ENCODE measurements around the gene MRPL22.

Gene MRPL22

GRCh38 chr5:155008669-155009068, 67.8 kb downstream of the MRPL22 start:
- no peak overlapping the region for H3K9ac ChIP-seq (ENCODE audit: insufficient read length)
- no peaks in the 10 kb centered on the region for H3K9me3 ChIP-seq (ENCODE audit: low read depth, low read length)

GRCh38 chr5:155010881-155011280, 70.0 kb downstream of the MRPL22 start:
- H3K9me3 ChIP-seq (ENCODE audit: low read depth, low read length) = no peaks in the 10 kb centered on the region
- no peak for TF ChIP-seq FOXP2 (optimal IDR thresholded peaks at IDR 0.05; ENCODE audit: control extremely low read depth, extremely low read length, insufficient read depth)
- TF ChIP-seq EZH2 (IDR thresholded peaks at IDR 0.05) = no peak
- no peak for TF ChIP-seq POLR2AphosphoS5 (IDR thresholded peaks at IDR 0.05; ENCODE audit: borderline replicate concordance, low read depth, low read length)
- no peak overlapping the region for H3K9ac ChIP-seq (ENCODE audit: insufficient read length)
- no peak overlapping the region for H3K27ac ChIP-seq
- no peaks in the 10 kb centered on the region for H3K36me3 ChIP-seq (ENCODE audit: insufficient read depth, low read length)
- no peak overlapping the region for H3K4me3 ChIP-seq
- DNase-seq (ENCODE audit: low read depth, low spot score) = no peak

More at GRCh38 chr5:155008669-155009068, 67.8 kb downstream of the MRPL22 start:
- TF ChIP-seq FOXP2 (optimal IDR thresholded peaks at IDR 0.05; ENCODE audit: control extremely low read depth, extremely low read length, insufficient read depth) = no peak
- no peak for TF ChIP-seq EZH2 (IDR thresholded peaks at IDR 0.05)
- TF ChIP-seq POLR2AphosphoS5 (IDR thresholded peaks at IDR 0.05; ENCODE audit: borderline replicate concordance, low read depth, low read length) = no peak
- Histone ChIP-seq H3K36me3 (ENCODE audit: insufficient read depth, low read length) (no peaks in the 10 kb centered on the region), H3K4me3 (no peak overlapping the region), H3K27ac (no peak overlapping the region)
- no peak for DNase-seq (ENCODE audit: low read depth, low spot score)

GRCh38 chr5:155013526-155013925, 72.7 kb downstream of the MRPL22 start, which contains the start of gene KIF4B:
Gene KIF4B (plus strand): TSS chr5:155013755. CDS start chr5:155013860, 105 bp downstream.
- no peaks in the 10 kb centered on the region for H3K36me3 ChIP-seq (ENCODE audit: insufficient read depth, low read length)
- DNase-seq (ENCODE audit: low read depth, low spot score) = no peak
- TF ChIP-seq EZH2 (IDR thresholded peaks at IDR 0.05) (no peak), FOXP2 (optimal IDR thresholded peaks at IDR 0.05; ENCODE audit: control extremely low read depth, extremely low read length, insufficient read depth) (no peak), POLR2AphosphoS5 (IDR thresholded peaks at IDR 0.05; ENCODE audit: borderline replicate concordance, low read depth, low read length) (no peak)

GRCh38 chr5:155015239-155015638, 74.4 kb downstream of the MRPL22 start:
- Histone ChIP-seq H3K27ac (no peak overlapping the region), H3K9ac (ENCODE audit: insufficient read length) (no peak overlapping the region), H3K36me3 (ENCODE audit: insufficient read depth, low read length) (no peaks in the 10 kb centered on the region), H3K4me3 (no peak overlapping the region), H3K9me3 (ENCODE audit: low read depth, low read length) (no peaks in the 10 kb centered on the region)
- no peak for TF ChIP-seq FOXP2 (optimal IDR thresholded peaks at IDR 0.05; ENCODE audit: control extremely low read depth, extremely low read length, insufficient read depth)
- TF ChIP-seq POLR2AphosphoS5 (IDR thresholded peaks at IDR 0.05; ENCODE audit: borderline replicate concordance, low read depth, low read length) = no peak
- no peak for TF ChIP-seq EZH2 (IDR thresholded peaks at IDR 0.05)
- no peak for DNase-seq (ENCODE audit: low read depth, low spot score)

More at GRCh38 chr5:155013526-155013925, 72.7 kb downstream of the MRPL22 start, which contains the start of gene KIF4B:
- Histone ChIP-seq H3K9ac (ENCODE audit: insufficient read length) (no peak within 1 kb of the TSS), H3K4me3 (no peak within 1 kb of the TSS), H3K9me3 (ENCODE audit: low read depth, low read length) (no peaks in the 10 kb centered on the region), H3K27ac (no peak within 1 kb of the TSS)

GRCh38 chr5:155017610-155018009, 76.7 kb downstream of the MRPL22 start:
- DNase-seq (ENCODE audit: low read depth, low spot score) = no peak
- Histone ChIP-seq H3K4me3 (no peak overlapping the region), H3K27ac (no peak overlapping the region), H3K9me3 (ENCODE audit: low read depth, low read length) (no peaks in the 10 kb centered on the region), H3K36me3 (ENCODE audit: insufficient read depth, low read length) (no peaks in the 10 kb centered on the region), H3K9ac (ENCODE audit: insufficient read length) (no peak overlapping the region)
- TF ChIP-seq FOXP2 (optimal IDR thresholded peaks at IDR 0.05; ENCODE audit: control extremely low read depth, extremely low read length, insufficient read depth) (no peak), EZH2 (IDR thresholded peaks at IDR 0.05) (no peak), POLR2AphosphoS5 (IDR thresholded peaks at IDR 0.05; ENCODE audit: borderline replicate concordance, low read depth, low read length) (no peak)
